A549 (cell line): Measurements from ENCODE around the gene TRAPPC2L. TPM values are rescaled to one million over a fixed set of nuclear protein-coding genes. Genes with fewer than 3 reads are reported as not detected.
A peak's percentile ranks its signal among the peaks of the same experiment; 100 is the strongest.

Source experiments
- ATAC-seq, 2 experiments: fragments of 200-7000 bp in 1 of 2; fragments of >200 bp in 1 of 2; cut with Nextera tagmentation in 1 of 2; cut with Tn5 transposase in 1 of 2; 3 replicates each; pipeline versions ENCODE4 v1.8.0 to v1.9.1; 2018 to 2020; ENCODE audit warnings: mild to moderate bottlenecking in 1 of 2, moderate library complexity in 1 of 2
- CTCF ChIA-PET: fragments of 300-600 bp; sonication (Branson Sonifier 250); formaldehyde crosslinking; extraction: SDS; loops from one replicate; lab custom pipeline; 2021; ENCODE audit warnings: antibody characterized with exemption, inconsistent platforms; lab: Yijun Ruan, JAX
- POLR2A ChIA-PET: fragments of 350-600 bp; formaldehyde crosslinking; extraction: SDS; loops from one replicate; lab custom pipeline; 2021; ENCODE audit warnings: antibody characterized with exemption, inconsistent platforms; lab: Yijun Ruan, JAX
- DNase-seq, 2 experiments: peaks; one replicate each; pipeline versions ENCODE4 v3.0.0 to v3.0.0-alpha.2; 2011 to 2016; ENCODE audit warnings: low read depth in 1 of 2, low spot score in 1 of 2
- FAIRE-seq: peaks from 2 replicates; lab custom pipeline; 2011; peaks lifted over from hg19 to GRCh38; lab: Jason Lieb, UNC
- H3K27ac ChIP-seq, 2 experiments: fragments of >200 bp; sonication (Bioruptor Twin); formaldehyde crosslinking; 3 replicates each; pipeline ENCODE4 v1.5.1; 2016 to 2017
- H3K4me1 ChIP-seq: fragments of >200 bp; sonication (Bioruptor Twin); formaldehyde crosslinking; 3 replicates; pipeline ENCODE4 v1.6.1; 2016
- H3K4me2 ChIP-seq: fragments of >200 bp; sonication (Bioruptor Twin); formaldehyde crosslinking; 3 replicates; pipeline ENCODE4 v1.6.1; 2016
- H3K4me3 ChIP-seq: fragments of >200 bp; sonication (Bioruptor Twin); formaldehyde crosslinking; 3 replicates; pipeline ENCODE4 v1.5.1; 2016
- H3K9me3 ChIP-seq: fragments of >200 bp; sonication (Bioruptor Twin); formaldehyde crosslinking; 3 replicates; pipeline ENCODE4 v1.6.1; 2016
- CEBPB ChIP-seq, 2 experiments: fragments of >200 bp in 1 of 2; sonication (Bioruptor Twin) in 1 of 2; formaldehyde crosslinking in 1 of 2; IDR thresholded peaks; 2 replicates each; pipeline ENCODE4 v1.6.1; 2012 to 2016
- EHF ChIP-seq: fragments of 250-450 bp; sonication (Bioruptor Pico); IDR thresholded peaks from 2 replicates; pipeline ENCODE4 v1.5.0; 2020; ENCODE audit warnings: mild to moderate bottlenecking
- HDAC2 ChIP-seq: fragments of 200-600 bp; sonication (generic); IDR thresholded peaks from 2 replicates; pipeline ENCODE4 v1.6.1; 2016
- HOXB13 ChIP-seq: fragments of 250-450 bp; sonication (Bioruptor Pico); IDR thresholded peaks from 2 replicates; pipeline ENCODE4 v1.5.0; 2020; ENCODE audit warnings: low read depth, mild to moderate bottlenecking, moderate library complexity
- HOXB5 ChIP-seq: fragments of 250-450 bp; sonication (Bioruptor Pico); IDR thresholded peaks from 2 replicates; pipeline ENCODE4 v1.5.0; 2020; ENCODE audit warnings: mild to moderate bottlenecking, moderate library complexity
- MAZ ChIP-seq: fragments of 150-350 bp; IDR thresholded peaks from 2 replicates; pipeline ENCODE4 v1.6.1; 2014; ENCODE audit warnings: antibody characterized with exemption, low read depth, low read length, borderline replicate concordance
- NFE2L2 ChIP-seq: fragments of 150-350 bp; conservative IDR thresholded peaks from 2 replicates; pipeline ENCODE4 v1.6.1; 2014; ENCODE audit warnings: low read length
- NPAS2 ChIP-seq: fragments of 250-450 bp; sonication (Bioruptor Pico); IDR thresholded peaks from 2 replicates; pipeline ENCODE4 v1.8.0; 2022; ENCODE audit warnings: mild to moderate bottlenecking, moderate library complexity, borderline replicate concordance
- RAD21 ChIP-seq, 2 experiments: fragments of >200 bp in 1 of 2; sonication (Bioruptor Twin) in 1 of 2; formaldehyde crosslinking in 1 of 2; IDR thresholded peaks in 1 of 2; conservative IDR thresholded peaks in 1 of 2; 2 replicates in 1 of 2; 3 replicates in 1 of 2; pipeline ENCODE4 v1.6.1; 2012 to 2018; ENCODE audit warnings: inconsistent platforms in 1 of 2
- RFX5 ChIP-seq: fragments of 450-650 bp; IDR thresholded peaks from 2 replicates; pipeline ENCODE4 v1.7.1; 2014; ENCODE audit warnings: antibody characterized with exemption, mild to moderate bottlenecking, moderate library complexity
- SMC3 ChIP-seq: fragments of >200 bp; sonication (Bioruptor Twin); formaldehyde crosslinking; IDR thresholded peaks from 3 replicates; pipeline ENCODE4 v1.6.1; 2018; ENCODE audit warnings: inconsistent platforms
- TFCP2L1 ChIP-seq: fragments of 250-450 bp; sonication (Bioruptor Pico); IDR thresholded peaks from 2 replicates; pipeline ENCODE4 v1.5.0; 2021; ENCODE audit warnings: mild to moderate bottlenecking
- WGBS: methylation state at CpG from one replicate; pipeline ENCODE4 v1.1.6; 2017; ENCODE audit errors: missing lambda C conversion rate; 5-methylcytosine and 5-hydroxymethylcytosine counted together
- polyA plus RNA-seq, 4 experiments: library from polyadenylated mRNA; depleted of rRNA in 3 of 4; stranded (reverse); fragments of >200 nt; fragmentation: RNase III in 1 of 4; extraction: RNeasy Plus Mini Kit Qiagen cat#74134 plus additional on column Dnase treatment in 1 of 4; gene quantifications; 2 replicates in 3 of 4; 3 replicates in 1 of 4; pipeline ENCODE4 v1.2.3, GENCODE V29; 2011 to 2017
- TF ChIP-seq, protein P1 (sequence below): fragments of 450-650 bp; IDR thresholded peaks from 2 replicates; pipeline ENCODE4 v1.6.1; 2014; ENCODE audit warnings: antibody characterized with exemption
- TF ChIP-seq, protein P2 (sequence below): fragments of >200 bp; sonication (Bioruptor Twin); formaldehyde crosslinking; IDR thresholded peaks from 3 replicates; pipeline ENCODE4 v1.5.1; 2016

Gene TRAPPC2L
- polyA plus RNA-seq, 2 of the 4 experiments (the other 2 are of a cell fraction), result 70.3 to 80.2 TPM

DNA sequence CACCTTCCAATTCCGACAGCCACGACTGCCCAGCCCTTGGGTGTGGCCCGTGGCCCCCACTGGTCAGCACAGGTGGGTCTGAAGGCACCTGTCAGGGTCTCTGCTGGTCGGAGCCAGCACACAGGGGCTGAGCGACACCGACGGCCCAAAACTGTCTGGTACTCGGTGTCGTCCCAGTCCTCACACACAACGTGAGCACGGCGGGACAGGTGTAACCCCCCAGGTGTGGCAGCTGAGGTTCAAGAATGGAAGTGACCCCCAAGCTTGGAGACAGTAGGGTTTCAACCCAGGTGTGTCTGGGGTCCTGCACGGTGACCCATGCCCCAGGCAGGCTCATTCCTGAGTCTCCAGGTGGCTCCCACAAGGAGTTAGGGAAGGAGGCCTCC lies 1.2 kb upstream of the TRAPPC2L start:
- no peaks in the 10 kb centered on the region for H3K9me3 ChIP-seq
- no peak for FAIRE-seq
- POLR2A ChIA-PET, result no interaction called here
- CTCF ChIA-PET, result interaction anchor here (1.1 to 1.7 kb wide), 2 partner anchors 44 to 312 kb away, joined by 3 to 8 read pairs; partner anchors contain the start of gene APRT
- TF ChIP-seq RAD21 (conservative IDR thresholded peaks at IDR 0.05 in 1 of 2, IDR thresholded peaks at IDR 0.05 in 1 of 2) (no peak), HOXB13 (CRISPR knock-in tag) (no peak), HOXB5 (CRISPR knock-in tag) (no peak), EHF (no peak), TFCP2L1 (CRISPR knock-in tag) (no peak), NFE2L2 (no peak), RFX5 (no peak), MAZ (no peak)
- TF ChIP-seq, protein P1, sequence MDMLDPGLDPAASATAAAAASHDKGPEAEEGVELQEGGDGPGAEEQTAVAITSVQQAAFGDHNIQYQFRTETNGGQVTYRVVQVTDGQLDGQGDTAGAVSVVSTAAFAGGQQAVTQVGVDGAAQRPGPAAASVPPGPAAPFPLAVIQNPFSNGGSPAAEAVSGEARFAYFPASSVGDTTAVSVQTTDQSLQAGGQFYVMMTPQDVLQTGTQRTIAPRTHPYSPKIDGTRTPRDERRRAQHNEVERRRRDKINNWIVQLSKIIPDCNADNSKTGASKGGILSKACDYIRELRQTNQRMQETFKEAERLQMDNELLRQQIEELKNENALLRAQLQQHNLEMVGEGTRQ, result no peak
- H3K4me3 ChIP-seq, result peak overlapping the region; percentile 72
- peak overlapping the region; percentile 89 for H3K4me2 ChIP-seq
- peak overlapping the region in 1 of 2 experiments; percentile 92; a peak in 4 of 6 replicates for H3K27ac ChIP-seq
- ATAC-seq, result no peak
- no peak for DNase-seq
- 88% methylated on average over 13 of the region's 13 CpGs for WGBS
- H3K4me1 ChIP-seq, result peaks cover 19% of the 10 kb centered on the region

DNA sequence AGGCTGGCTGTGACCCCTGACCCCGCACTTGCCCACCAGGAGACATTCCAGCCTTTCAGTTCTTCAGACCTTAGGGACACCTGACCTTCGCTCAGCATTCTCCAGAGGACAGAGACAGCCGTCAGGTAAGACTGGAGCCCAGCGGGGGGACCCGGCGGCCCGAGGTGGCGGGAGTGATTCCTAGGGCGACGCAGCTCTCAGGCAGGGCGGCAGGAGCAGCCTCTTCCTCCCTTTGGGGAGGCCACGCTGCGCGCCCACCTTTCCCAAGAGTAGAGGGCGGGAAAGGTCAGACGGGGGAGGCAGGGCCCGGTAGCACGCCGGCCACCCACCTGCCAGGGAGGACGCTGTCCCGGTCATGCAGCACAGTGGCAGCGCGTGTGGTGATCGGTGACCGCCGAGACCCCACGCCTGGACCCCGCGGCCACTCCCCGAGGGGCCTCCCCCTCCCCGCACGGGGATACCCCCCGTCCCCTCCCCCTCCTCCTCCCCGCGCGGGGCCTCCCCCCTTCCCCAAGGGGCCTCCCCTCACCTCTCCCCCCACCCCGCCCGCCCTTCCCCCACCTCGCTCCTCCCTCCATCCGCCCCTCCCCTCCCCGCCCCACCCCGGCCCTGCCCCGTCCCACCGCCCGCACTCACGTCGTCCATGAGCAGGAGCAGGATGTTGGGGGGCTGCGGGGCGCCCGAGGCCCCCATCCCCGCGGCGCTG lies 652 bp upstream of the TRAPPC2L start:
- Histone ChIP-seq H3K4me2 (peak overlapping the region; percentile 89), H3K27ac (peak overlapping the region; percentile 81 to 92), H3K4me3 (peak overlapping the region; percentile 72), H3K9me3 (no peaks in the 10 kb centered on the region), H3K4me1 (peaks cover 19% of the 10 kb centered on the region)
- TF ChIP-seq CEBPB (IDR thresholded peaks at IDR 0.05), result no peak
- CTCF ChIA-PET, result interaction anchor here (0.8 to 3.1 kb wide), 10 partner anchors 10 to 311 kb away, joined by 3 to 39 read pairs (median 4); partner anchors contain the start of gene APRT
- 60% methylated on average over 17 of the region's 53 CpGs for WGBS
- DNase-seq (no peak), ATAC-seq (peak; percentile 53 to 60; a peak in 5 of 6 replicates), FAIRE-seq (no peak)
- POLR2A ChIA-PET, result interaction anchor here (0.6 to 2.1 kb wide), 5 partner anchors 14 to 50 kb away, joined by 3 to 33 read pairs (median 3); partner anchors contain the start of gene APRT

DNA sequence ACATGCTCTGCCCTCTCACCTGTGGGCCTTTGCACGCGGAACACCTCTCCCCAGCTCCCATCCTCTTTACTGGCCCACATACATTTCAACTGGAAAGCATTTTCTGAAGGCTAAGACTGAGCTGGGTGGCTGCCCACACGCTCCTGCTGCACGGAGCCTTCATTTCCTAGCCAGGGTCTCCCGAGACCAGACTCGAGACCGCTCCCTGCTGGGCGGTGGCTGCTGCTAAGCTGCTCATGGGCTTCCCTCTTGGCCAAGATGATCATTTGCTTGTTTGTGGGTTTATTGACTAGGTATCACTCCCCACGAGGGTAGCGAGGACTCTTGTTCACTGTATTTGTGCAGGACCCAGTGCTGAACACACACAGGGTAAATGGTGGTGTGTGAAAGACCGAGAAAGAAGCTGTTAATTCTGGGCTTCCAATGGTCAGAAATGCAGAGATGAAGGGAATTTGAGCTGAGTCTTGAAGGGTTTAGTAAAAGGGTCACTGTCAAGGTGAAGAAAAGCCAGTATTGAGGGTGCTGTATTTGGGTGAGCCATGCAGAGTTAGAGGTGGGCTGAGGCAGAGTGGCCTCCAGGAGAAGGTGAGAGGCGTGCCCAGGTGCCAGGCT lies 907 bp downstream of the TRAPPC2L start:
- Histone ChIP-seq H3K27ac (peak overlapping the region; percentile 82 to 92), H3K4me3 (peak overlapping the region; percentile 72), H3K4me2 (peak overlapping the region; percentile 82), H3K9me3 (no peaks in the 10 kb centered on the region), H3K4me1 (peaks cover 19% of the 10 kb centered on the region)
- ChIA-PET POLR2A (interaction anchor here (0.5 to 2.1 kb wide), 4 partner anchors 30 to 472 kb away, joined by 3 to 33 read pairs (median 4); partner anchors contain the start of genes ACSF3 and APRT), CTCF (interaction anchor here (0.5 to 3.1 kb wide), 29 partner anchors 8 to 438 kb away, joined by 3 to 39 read pairs (median 4); partner anchors contain the start of genes ACSF3, APRT and PABPN1L)
- TF ChIP-seq, protein P2, sequence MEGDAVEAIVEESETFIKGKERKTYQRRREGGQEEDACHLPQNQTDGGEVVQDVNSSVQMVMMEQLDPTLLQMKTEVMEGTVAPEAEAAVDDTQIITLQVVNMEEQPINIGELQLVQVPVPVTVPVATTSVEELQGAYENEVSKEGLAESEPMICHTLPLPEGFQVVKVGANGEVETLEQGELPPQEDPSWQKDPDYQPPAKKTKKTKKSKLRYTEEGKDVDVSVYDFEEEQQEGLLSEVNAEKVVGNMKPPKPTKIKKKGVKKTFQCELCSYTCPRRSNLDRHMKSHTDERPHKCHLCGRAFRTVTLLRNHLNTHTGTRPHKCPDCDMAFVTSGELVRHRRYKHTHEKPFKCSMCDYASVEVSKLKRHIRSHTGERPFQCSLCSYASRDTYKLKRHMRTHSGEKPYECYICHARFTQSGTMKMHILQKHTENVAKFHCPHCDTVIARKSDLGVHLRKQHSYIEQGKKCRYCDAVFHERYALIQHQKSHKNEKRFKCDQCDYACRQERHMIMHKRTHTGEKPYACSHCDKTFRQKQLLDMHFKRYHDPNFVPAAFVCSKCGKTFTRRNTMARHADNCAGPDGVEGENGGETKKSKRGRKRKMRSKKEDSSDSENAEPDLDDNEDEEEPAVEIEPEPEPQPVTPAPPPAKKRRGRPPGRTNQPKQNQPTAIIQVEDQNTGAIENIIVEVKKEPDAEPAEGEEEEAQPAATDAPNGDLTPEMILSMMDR, result peak; percentile 63
- TF ChIP-seq RAD21 (conservative IDR thresholded peaks at IDR 0.05 in 1 of 2, IDR thresholded peaks at IDR 0.05 in 1 of 2), result peak; percentile 36 to 53; a peak in 3 of 5 replicates
- TF ChIP-seq HDAC2, result no peak
- peak; percentile 50 for TF ChIP-seq SMC3
- TF ChIP-seq NPAS2 (CRISPR knock-in tag), result no peak
- FAIRE-seq (no peak), ATAC-seq (peak; percentile 75 to 88), DNase-seq (peak; percentile 73 to 96)
- WGBS, result 17% methylated on average over 12 of the region's 12 CpGs
